Astrocyte of the cerebellum (primary cell): ENCODE data around the gene DCP2.

Experiments used
- DNase-seq: peaks from one replicate; pipeline ENCODE4 v3.0.0-alpha.2; 2011; ENCODE audit warnings: low read depth
- H3K4me3 ChIP-seq: 2 replicates; pipeline ENCODE4 v1.5.1; 2011; ENCODE audit warnings: mild to moderate bottlenecking, low read depth, low read length, moderate library complexity
- in situ Hi-C: cut with HindIII; loops from 2 replicates; pipeline ENCODE4 v1.10.0; 2017; ENCODE audit warnings: low sequenced_read_pairs
- TF ChIP-seq, protein P1 (sequence below): IDR thresholded peaks from 2 replicates; pipeline ENCODE4 v1.5.1; 2012; ENCODE audit warnings: low read length, low read depth, moderate library complexity, mild to moderate bottlenecking; ENCODE audit errors: missing control alignments

The DCP2 gene

DNA sequence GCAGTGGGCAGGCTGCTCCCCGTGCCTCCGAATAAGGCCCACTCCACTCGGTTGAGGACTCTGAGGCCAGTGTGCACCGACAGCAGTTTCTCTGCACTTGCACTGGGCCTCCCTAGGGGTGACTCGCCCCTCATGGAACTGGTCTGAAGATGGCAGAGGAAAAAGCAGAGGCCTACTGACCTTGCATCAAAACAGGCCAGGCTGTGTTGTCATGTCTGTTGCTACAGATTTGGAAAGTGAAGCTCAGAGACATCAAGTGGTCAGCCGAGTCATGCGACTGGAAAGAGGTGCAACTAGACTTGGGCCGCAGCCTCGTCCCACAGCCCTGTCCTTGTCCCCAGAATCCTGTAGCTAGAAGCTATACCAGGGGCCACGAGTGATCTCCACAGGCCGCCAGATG, 78.3 kb downstream of the DCP2 start:
- in situ Hi-C loops, result no loop called here
- no peak overlapping the region for H3K4me3 ChIP-seq
- no peak for DNase-seq
- TF ChIP-seq, protein P1, sequence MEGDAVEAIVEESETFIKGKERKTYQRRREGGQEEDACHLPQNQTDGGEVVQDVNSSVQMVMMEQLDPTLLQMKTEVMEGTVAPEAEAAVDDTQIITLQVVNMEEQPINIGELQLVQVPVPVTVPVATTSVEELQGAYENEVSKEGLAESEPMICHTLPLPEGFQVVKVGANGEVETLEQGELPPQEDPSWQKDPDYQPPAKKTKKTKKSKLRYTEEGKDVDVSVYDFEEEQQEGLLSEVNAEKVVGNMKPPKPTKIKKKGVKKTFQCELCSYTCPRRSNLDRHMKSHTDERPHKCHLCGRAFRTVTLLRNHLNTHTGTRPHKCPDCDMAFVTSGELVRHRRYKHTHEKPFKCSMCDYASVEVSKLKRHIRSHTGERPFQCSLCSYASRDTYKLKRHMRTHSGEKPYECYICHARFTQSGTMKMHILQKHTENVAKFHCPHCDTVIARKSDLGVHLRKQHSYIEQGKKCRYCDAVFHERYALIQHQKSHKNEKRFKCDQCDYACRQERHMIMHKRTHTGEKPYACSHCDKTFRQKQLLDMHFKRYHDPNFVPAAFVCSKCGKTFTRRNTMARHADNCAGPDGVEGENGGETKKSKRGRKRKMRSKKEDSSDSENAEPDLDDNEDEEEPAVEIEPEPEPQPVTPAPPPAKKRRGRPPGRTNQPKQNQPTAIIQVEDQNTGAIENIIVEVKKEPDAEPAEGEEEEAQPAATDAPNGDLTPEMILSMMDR, result no peak

DNA sequence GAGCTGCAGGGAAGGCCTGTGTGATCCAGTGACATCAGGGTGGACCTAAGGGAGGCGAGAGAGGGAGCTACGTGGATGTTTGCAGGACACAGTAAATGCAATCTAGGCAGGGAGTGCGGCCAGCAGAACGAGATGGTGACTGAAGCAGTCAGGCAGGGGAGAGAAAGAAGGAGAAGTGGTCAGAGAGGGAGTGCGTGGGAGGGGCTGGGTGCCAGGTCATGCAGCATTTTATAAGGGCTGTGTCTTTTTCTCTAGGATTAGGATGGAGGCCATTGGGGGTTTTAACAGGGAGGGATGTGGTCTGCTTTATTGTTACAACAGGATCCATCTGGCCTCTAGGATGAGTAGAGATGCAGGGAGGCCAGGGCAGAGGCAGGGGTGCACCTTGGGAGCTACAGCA, 80.4 kb downstream of the DCP2 start:
- no peak overlapping the region for H3K4me3 ChIP-seq
- in situ Hi-C loops, result no loop called here
- DNase-seq, result no peak

DNA sequence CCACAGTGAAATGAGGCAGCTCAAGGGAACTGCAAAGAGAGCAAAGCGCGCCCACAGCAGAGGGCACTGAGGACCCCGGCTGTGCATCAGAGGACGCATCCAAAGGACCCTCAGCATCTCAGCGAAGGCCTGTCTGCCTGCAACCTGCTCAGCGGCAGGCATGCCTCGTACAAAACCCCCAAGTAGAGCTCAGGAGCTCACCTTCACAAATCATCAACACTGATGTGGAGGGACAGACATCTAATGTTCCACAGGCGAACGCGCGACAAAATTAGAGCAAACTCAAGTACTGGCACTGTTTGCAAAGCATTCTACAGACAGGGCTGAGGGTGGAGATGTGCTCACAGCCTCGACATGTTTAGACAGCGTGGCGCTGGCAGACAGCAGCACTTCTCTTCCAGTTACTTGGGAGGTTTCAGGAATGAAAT, 81.0 kb downstream of the DCP2 start:
- in situ Hi-C loops, result no loop called here
- DNase-seq, result no peak
- TF ChIP-seq, protein P1, result no peak
- no peak overlapping the region for H3K4me3 ChIP-seq

More for the DNA sequence above, 80.4 kb downstream of the DCP2 start:
- TF ChIP-seq, protein P1, result no peak

DNA sequence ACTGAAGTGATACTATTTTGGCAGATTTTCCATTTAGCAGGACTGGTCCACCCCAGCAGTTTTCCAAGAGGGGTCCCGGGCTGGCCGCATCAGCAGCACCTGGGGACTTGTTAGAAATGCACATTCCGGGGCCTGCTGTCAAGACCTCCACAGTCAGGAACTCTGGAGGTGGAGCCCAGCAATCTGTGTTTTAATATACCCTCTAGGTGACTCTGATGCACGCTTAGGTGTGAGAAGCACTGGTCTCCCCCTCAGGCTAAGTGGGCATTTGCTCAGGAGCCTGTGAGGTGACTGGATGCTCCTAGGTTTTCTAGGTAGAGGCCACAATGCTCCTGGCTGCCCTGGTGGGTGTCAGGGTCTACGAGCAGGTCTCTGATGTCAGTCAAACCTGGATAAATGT, 81.7 kb downstream of the DCP2 start:
- no peak for DNase-seq
- in situ Hi-C loops, result no loop called here
- TF ChIP-seq, protein P1, result no peak
- H3K4me3 ChIP-seq, result no peak overlapping the region

DNA sequence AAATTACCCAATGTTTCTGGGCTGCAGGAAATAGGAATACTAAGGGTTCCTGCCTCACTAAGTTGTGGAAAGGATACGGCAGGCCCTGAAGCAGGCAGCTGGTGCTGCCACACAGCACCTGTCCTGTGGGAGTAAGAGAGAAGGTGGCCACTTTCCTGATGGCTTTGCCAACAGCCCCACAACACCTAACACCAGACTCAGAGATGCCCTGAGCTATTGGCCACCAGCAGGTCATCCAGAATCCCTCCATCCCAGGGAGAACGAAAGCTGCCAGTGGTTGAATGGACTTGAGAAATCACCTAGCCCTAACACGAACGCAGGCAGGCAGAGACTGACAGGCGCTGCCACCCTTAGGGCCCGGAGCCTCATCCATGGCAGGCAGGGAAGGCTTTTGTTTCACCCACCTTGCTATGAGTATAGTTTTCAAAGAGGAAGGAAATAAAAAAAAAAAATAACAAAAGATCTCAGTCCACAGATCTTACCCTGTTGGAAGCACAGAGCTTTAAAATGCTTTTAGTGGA, 82.2 kb downstream of the DCP2 start:
- no peak for DNase-seq
- TF ChIP-seq, protein P1, result no peak
- in situ Hi-C loops, result no loop called here
- no peak overlapping the region for H3K4me3 ChIP-seq

DNA sequence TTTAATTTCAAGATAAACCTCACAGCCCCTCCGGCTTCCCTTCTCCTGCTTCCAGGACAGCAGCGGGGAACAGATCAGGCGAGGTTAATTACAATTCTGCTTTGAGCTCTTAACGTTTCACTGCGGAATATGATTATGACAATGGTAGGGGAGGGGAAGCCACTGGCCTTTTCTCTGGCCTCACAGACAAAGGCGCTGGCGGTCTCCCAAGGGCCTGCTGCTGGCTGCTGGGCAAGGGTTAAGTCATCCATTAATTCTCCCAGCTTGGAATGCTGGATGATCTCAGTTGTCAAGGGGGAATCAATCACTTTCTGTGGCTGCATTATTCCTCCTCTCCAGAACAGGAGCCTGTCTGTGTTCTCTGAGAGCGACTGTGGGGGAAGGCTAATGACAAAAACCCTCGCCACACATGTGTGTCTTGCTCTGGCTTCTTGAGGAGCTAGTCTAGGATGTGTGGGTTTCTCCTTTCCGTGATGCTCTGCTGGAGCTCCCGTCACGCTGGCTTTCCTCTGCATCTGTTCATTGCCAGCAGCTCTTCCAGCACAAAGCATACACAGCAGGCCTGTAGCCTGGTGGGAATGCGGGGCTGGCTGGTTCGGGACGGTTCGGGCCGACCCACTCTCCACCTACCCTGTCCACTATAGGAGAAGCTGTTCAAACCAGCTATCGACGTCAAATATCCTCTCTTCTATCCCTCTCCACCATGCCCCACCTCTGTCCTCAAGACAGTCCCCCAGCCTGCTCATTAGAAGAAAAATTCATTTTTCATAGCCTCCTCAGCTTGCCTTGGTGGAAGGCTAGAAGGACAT, 82.8 kb downstream of the DCP2 start:
- in situ Hi-C loops, result no loop called here
- peak; percentile 90 for DNase-seq
- no peak overlapping the region for H3K4me3 ChIP-seq
- TF ChIP-seq, protein P1, result no peak
